Measurements from ENCODE around the gene NANOS1. TPM values are rescaled to one million over a fixed set of nuclear protein-coding genes. Genes with fewer than 3 reads are reported as not detected.

Gene NANOS1
- total and polyA plus RNA-seq, 2 of the 8 experiments (the other 6 are each of a cell fraction or from before 2014, with no cell fraction given) = 3.1 to 3.9 TPM

DNA sequence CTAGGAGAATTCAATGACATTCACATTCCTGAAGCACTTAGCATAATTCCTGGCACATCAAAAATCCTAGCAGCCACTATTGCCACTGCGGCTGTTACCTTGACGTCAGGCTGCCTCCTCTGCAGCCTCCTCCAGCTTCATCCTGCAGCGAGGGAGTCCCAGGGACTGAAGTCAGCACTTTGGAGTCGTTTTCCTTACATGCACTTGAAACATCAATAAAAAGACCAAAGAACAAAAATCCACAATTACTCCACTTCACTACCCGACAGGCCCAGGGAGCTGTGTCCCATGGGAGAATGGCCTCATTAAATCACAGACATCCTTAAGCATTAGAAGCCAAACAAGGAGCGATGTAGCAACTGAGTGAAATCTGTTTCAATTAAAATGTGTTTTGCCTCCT, 48.6 kb upstream of the NANOS1 start:
- CTCF ChIA-PET (ENCODE audit: partially characterized antibody) = interaction anchor here (0.9 to 2.2 kb wide), 2 partner anchors 9 to 10 kb away, joined by 3 to 5 read pairs; no protein-coding TSS in a partner anchor
- no peak for TF ChIP-seq KDM4A (IDR thresholded peaks at IDR 0.05; ENCODE audit: low read depth, low read length, severe bottlenecking)
- no peak for TF ChIP-seq CEBPB (IDR thresholded peaks at IDR 0.05; ENCODE audit: low read depth, low read length)
- no peak for TF ChIP-seq EZH2 (IDR thresholded peaks at IDR 0.05; ENCODE audit: low read depth, low read length, severe bottlenecking)
- Histone ChIP-seq H3K23me2 (ENCODE audit: low read depth, low read length) (no peaks in the 10 kb centered on the region), H3K23ac (ENCODE audit: insufficient read length) (no peak overlapping the region), H3K4ac (replicated peaks; ENCODE audit: insufficient read length, low read depth, low read length) (no peak overlapping the region), H4K20me1 (replicated peaks in 1 of 2; ENCODE audit: control insufficient read depth in 1 of 2, insufficient read depth in 2 of 2, low read length in 2 of 2) (no peaks in the 10 kb centered on the region), H4K5ac (ENCODE audit: insufficient read length, low read depth, low read length) (no peak overlapping the region), H2AFZ (ENCODE audit: low read length) (no peak overlapping the region), H2BK120ac (replicated peaks; ENCODE audit: low read depth, low read length) (no peak overlapping the region), H3K4me1 (replicated peaks in 1 of 4; ENCODE audit: control insufficient read depth in 3 of 4, insufficient read depth in 4 of 4, low read length in 3 of 4) (peaks cover 0 to 3% (median 3%) of the 10 kb centered on the region in 4 experiments; a peak in 2 of 7 replicates), H3K9ac (replicated peaks in 1 of 4; ENCODE audit: extremely low read depth in 1 of 4, low read depth in 3 of 4, low read length in 3 of 4) (no peak overlapping the region), H3K79me1 (ENCODE audit: low read depth, low read length) (no peaks in the 10 kb centered on the region), H3K79me2 (ENCODE audit: control insufficient read depth in 1 of 2, insufficient read depth in 2 of 2, low read length in 2 of 2) (no peaks in the 10 kb centered on the region), H4K8ac (ENCODE audit: extremely low read depth, insufficient read depth, low read length) (no peak overlapping the region), H4K91ac (replicated peaks; ENCODE audit: insufficient read length, low read length) (no peak overlapping the region), H3K36me3 (ENCODE audit: control insufficient read depth in 2 of 4, insufficient read depth in 4 of 4, low read length in 3 of 4) (no peaks in the 10 kb centered on the region), H2BK20ac (ENCODE audit: low read length) (no peak overlapping the region), H2BK5ac (ENCODE audit: low read depth, low read length) (no peak overlapping the region), H3K18ac (ENCODE audit: extremely low read depth, low read length) (no peak overlapping the region), H2AK5ac (ENCODE audit: low read depth, low read length) (no peak overlapping the region), H2BK15ac (ENCODE audit: low read length) (no peak overlapping the region), H3K27me3 (replicated peaks in 1 of 4; ENCODE audit: control insufficient read depth in 3 of 4, extremely low read depth in 1 of 4, insufficient read depth in 3 of 4, low read length in 3 of 4) (no peaks in the 10 kb centered on the region), H3K9me3 (ENCODE audit: insufficient read depth in 2 of 2, low read depth in 1 of 2, low read length in 1 of 2) (no peaks in the 10 kb centered on the region), H3K14ac (ENCODE audit: insufficient read length) (no peak overlapping the region), H3K4me2 (ENCODE audit: insufficient read depth in 1 of 2, low read depth in 2 of 2, low read length in 2 of 2) (no peak overlapping the region), H3K27ac (ENCODE audit: low read depth, low read length) (no peak overlapping the region), H3K56ac (replicated peaks; ENCODE audit: insufficient read length, low read depth, low read length) (no peak overlapping the region), H3K4me3 (ENCODE audit: extremely low read depth in 1 of 4, insufficient read depth in 2 of 4, low read depth in 3 of 4, low read length in 4 of 4) (no peak overlapping the region), H2BK12ac (ENCODE audit: low read depth, low read length) (no peak overlapping the region)
- WGBS, 2 experiments (ENCODE audit: extremely low coverage in 1 of 2, insufficient coverage in 1 of 2, insufficient read length in 1 of 2, insufficient replicate concordance in 2 of 2, low coverage in 1 of 2, low lambda C conversion rate in 2 of 2, missing lambda C conversion rate in 1 of 2) = 84% methylated on average over 6 of the region's 6 CpGs; no CpG with 5 or more reads in 1 of the 2 experiments
- no peak for DNase-seq (ENCODE audit: low read depth in 1 of 2, low spot score in 2 of 2)
- POLR2A ChIA-PET (ENCODE audit: partially characterized antibody) = no interaction called here
- no peak for FAIRE-seq
